Small intestine (tissue), 16 donors: Measurements from ENCODE around the gene DHRS4L2. TPM values are rescaled to one million over a fixed set of nuclear protein-coding genes. Genes with fewer than 3 reads are reported as not detected.
"Not testable (repeated sequence)": the region's sequence is repeated elsewhere in the genome, so short reads cannot be mapped to it uniquely, and the experiment has no call there.

ENCODE experiments used
- DNase-seq, 2 donors: peaks; one replicate each; pipeline versions ENCODE4 v3.0.0 to v3.0.0-alpha.2; 2013
- FAIRE-seq: peaks from 2 replicates; lab custom pipeline; 2012; peaks lifted over from hg19 to GRCh38; lab: Jason Lieb, UNC
- H3K27ac ChIP-seq, 3 donors: one replicate each; pipeline ENCODE4 v1.5.1; 2013; ENCODE audit warnings: low read length in 2 of 3, mild to moderate bottlenecking in 2 of 3, control low read depth in 1 of 3, inconsistent platforms in 1 of 3, low read depth in 1 of 3, moderate library complexity in 1 of 3
- H3K27me3 ChIP-seq, 3 donors: one replicate each; pipeline ENCODE4 v1.6.1; 2013; ENCODE audit warnings: low read length in 3 of 3, inconsistent platforms in 1 of 3; ENCODE audit not compliant: control insufficient read depth in 3 of 3, insufficient read depth in 3 of 3
- H3K36me3 ChIP-seq, 3 donors: one replicate each; pipeline ENCODE4 v1.6.1; 2013; ENCODE audit warnings: low read length in 3 of 3, inconsistent platforms in 1 of 3, low read depth in 1 of 3, mild to moderate bottlenecking in 1 of 3, moderate library complexity in 1 of 3; ENCODE audit not compliant: control insufficient read depth in 3 of 3, insufficient read depth in 2 of 3
- H3K4me1 ChIP-seq, 3 donors: one replicate each; pipeline ENCODE4 v1.6.1; 2013; ENCODE audit warnings: low read length in 2 of 3, inconsistent platforms in 1 of 3, low read depth in 1 of 3, mild to moderate bottlenecking in 1 of 3, moderate library complexity in 1 of 3; ENCODE audit not compliant: control insufficient read depth in 3 of 3, insufficient read depth in 2 of 3
- H3K4me3 ChIP-seq, 3 donors: one replicate each; pipeline ENCODE4 v1.5.1; 2013; ENCODE audit warnings: low read length in 3 of 3, control low read depth in 1 of 3, inconsistent platforms in 1 of 3, low read depth in 1 of 3, mild to moderate bottlenecking in 1 of 3, moderate library complexity in 1 of 3
- H3K9me3 ChIP-seq, 2 donors: one replicate each; pipeline ENCODE4 v1.6.1; 2013; ENCODE audit warnings: low read depth in 1 of 2, low read length in 1 of 2; ENCODE audit not compliant: control insufficient read depth in 2 of 2, insufficient read depth in 1 of 2
- WGBS, 3 donors: extraction: QIAGEN DNeasy Blood & Tissue Kit; methylation state at CpG; one replicate each; pipeline ENCODE4 v1.1.7; 2013; 5-methylcytosine and 5-hydroxymethylcytosine counted together
- long read RNA-seq, 10 donors: transcript quantifications; one replicate each; lab custom pipeline, GENCODE V29; 2026
- polyA plus RNA-seq, 4 donors: library from polyadenylated mRNA; stranded (reverse) in 3 of 4; unstranded in 1 of 4; fragments of 200-250 nt in 3 of 4; fragments of 120-200 nt in 1 of 4; gene quantifications; one replicate each; pipeline versions ENCODE4 v1.2.1 to v1.2.3, GENCODE V29; 2013
- donor health status: healthy with polysubstance abuse.
- donor health status: control.
- donor health status: control.
- donor health status: Bipolar disorder and iron deficiency.
- donor health status: healthy.

The DHRS4L2 gene
- polyA plus RNA-seq = 100 to 1,000 TPM in 3 of 4 donors, 10 to 100 TPM in 1; 34.8 to 162 (median 107) TPM
- long read RNA-seq, donor 1 = 0 reads
- long read RNA-seq, donor 2, partial matches to known transcripts = 0 of 2 reads
- long read RNA-seq, donor 2, other reads (novel, unspliced or antisense) = 0 of 2 reads
- long read RNA-seq, donor 3, partial matches to known transcripts = 0 of 1 reads
- long read RNA-seq, donor 3, other reads (novel, unspliced or antisense) = 0 of 1 reads
- long read RNA-seq, donor 4 = 0 reads
- long read RNA-seq, donor 5, partial matches to known transcripts = 7 of 8 reads
- long read RNA-seq, donor 5, other reads (novel, unspliced or antisense) = 0 of 8 reads
- long read RNA-seq, donor 6, partial matches to known transcripts = 0 of 3 reads
- long read RNA-seq, donor 6, other reads (novel, unspliced or antisense) = 0 of 3 reads
- long read RNA-seq, donor 7 = 0 reads
- long read RNA-seq, donor 8 = 0 reads
- long read RNA-seq, donor 9, partial matches to known transcripts = 0 of 1 reads
- long read RNA-seq, donor 9, other reads (novel, unspliced or antisense) = 0 of 1 reads
- long read RNA-seq, donor 10, partial matches to known transcripts = 0 of 4 reads
- long read RNA-seq, donor 10, other reads (novel, unspliced or antisense) = 0 of 4 reads

DNA sequence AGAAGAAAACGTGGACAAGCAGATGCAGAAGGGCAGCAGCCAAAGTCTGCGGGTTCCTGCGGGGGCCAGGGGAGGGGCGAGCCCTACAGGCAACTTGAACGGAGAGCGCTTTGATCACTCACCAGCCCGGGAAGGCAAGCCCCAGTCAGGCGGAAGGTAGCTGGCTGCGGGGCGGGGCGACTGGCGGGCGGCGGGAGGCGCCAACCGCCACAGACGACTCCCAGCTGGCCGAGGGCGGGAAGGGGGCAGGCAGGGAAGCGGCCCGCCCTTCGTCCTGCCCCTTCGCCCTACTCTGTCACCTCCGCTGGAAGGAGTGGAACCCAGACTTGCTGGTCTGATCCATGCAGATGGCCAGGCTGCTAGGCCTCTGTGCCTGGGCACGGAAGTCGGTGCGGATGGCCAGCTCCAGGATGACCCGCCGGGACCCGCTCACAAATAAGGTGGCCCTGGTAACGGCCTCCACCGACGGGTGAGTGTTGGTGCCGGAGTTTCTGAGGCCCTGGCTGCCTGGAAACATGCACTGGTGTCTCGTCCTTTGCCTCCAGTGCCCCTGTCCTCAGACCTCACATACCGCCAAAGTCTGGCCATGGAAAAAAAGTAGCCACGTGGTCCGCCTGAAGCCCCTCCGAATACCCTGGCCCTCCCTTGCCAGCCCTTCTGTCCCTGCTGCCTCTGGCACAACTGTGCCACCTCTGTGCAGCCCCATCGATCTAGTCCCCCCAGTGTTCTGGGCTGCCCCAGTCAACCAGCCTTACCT, at the start of gene DHRS4L2:
Gene DHRS4L2 (plus strand): TSS at position 323 of the 757 bp plus-strand sequence. CDS start 19 bp downstream, at position 342.
- 4 to 8% (median 6%) methylated on average over 36 to 40 of the region's 40 CpGs for WGBS, 3 donors
- peak; percentile 91 to 94 for DNase-seq
- H3K4me1 ChIP-seq, H3K36me3 ChIP-seq, H3K9me3 ChIP-seq, FAIRE-seq, H3K27me3 ChIP-seq: not testable (repeated sequence)
- Histone ChIP-seq H3K4me3 (peak within 1 kb of the TSS in 2 of 3 donors; percentile 36 to 40), H3K27ac (peak within 1 kb of the TSS; percentile 22 to 67 (median 44))

- H3K4me1 ChIP-seq = peaks cover 0 to 13% (median 12%) of the 10 kb centered on the region in 3 donors
- no peak overlapping the region for H3K27ac ChIP-seq
- 81 to 82% (median 82%) methylated on average over 3 of the region's 3 CpGs for WGBS, 3 donors
- DNase-seq = no peak
- no peak overlapping the region for H3K4me3 ChIP-seq
- no peak for FAIRE-seq
- H3K36me3 ChIP-seq = peaks cover 0 to 7% (median 4%) of the 10 kb centered on the region in 3 donors
- H3K9me3 ChIP-seq = peaks cover 0 to 4% of the 10 kb centered on the region in 2 donors
- no peaks in the 10 kb centered on the region for H3K27me3 ChIP-seq
These were observed 49.0 kb upstream of the DHRS4L2 start for GRCh38 chr14:23939607-23940326.

DNA sequence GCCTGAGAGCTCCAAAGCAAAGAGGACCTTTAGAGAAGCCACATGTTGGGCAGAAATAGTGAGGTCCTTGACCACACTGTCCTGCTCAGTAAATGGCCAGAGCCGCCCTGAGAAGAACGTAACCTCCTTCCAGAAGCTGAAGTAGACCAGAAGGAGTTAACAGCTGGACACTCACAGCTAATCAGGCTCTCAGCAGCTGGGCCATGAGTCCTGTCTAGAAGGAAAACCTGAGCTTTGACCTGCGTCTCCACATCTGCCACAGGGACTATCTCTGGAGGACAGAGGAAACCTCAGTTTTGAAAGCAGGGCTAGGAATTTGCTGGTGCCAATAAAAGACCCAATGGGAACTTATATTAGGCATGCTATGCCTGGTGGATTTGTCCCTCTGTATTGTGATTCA, 47.5 kb upstream of the DHRS4L2 start:
- Histone ChIP-seq H3K36me3 (peaks cover 0 to 7% (median 4%) of the 10 kb centered on the region in 3 donors), H3K4me1 (peaks cover 0 to 6% (median 6%) of the 10 kb centered on the region in 3 donors), H3K27me3 (no peaks in the 10 kb centered on the region), H3K9me3 (peaks cover 0 to 4% of the 10 kb centered on the region in 2 donors), H3K4me3 (no peak overlapping the region), H3K27ac (no peak overlapping the region)
- 46 to 75% (median 47%) methylated on average over 3 of the region's 3 CpGs for WGBS, 3 donors
- FAIRE-seq (no peak), DNase-seq (no peak)

DNA sequence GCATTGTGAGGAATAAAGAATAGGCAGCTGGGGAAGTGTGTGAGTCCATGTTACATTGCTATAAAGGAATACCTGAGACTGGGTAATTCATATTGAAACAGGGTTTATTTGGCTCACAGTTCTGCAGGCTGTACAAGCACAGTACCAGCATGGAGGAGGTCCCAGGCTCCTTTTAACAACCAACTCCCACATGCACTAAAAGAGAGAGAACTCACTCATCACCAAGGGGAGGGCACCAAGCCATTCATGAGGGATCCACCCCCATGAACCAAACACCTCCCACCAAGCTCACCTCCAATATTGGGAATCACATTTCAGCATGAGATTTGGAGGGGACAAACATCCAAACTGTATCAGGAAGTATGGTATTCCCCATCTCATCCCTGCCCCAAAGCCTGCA, 47.1 kb upstream of the DHRS4L2 start:
- Histone ChIP-seq H3K4me1 (peaks cover 0 to 6% (median 5%) of the 10 kb centered on the region in 3 donors), H3K27me3 (no peaks in the 10 kb centered on the region), H3K36me3 (peaks cover 0 to 7% (median 4%) of the 10 kb centered on the region in 3 donors), H3K4me3 (no peak overlapping the region), H3K9me3 (peaks cover 0 to 3% of the 10 kb centered on the region in 2 donors), H3K27ac (no peak overlapping the region)
- no peak for DNase-seq
- no peak for FAIRE-seq

- H3K36me3 ChIP-seq = peaks cover 0 to 7% (median 4%) of the 10 kb centered on the region in 3 donors
- no peaks in the 10 kb centered on the region for H3K27me3 ChIP-seq
- no peak overlapping the region for H3K4me3 ChIP-seq
- H3K27ac ChIP-seq = no peak overlapping the region
- H3K9me3 ChIP-seq = no peaks in the 10 kb centered on the region
- WGBS, 3 donors = 85 to 90% (median 86%) methylated on average over 7 of the region's 7 CpGs
- DNase-seq (no peak), FAIRE-seq (no peak)
- peaks cover 0 to 3% (median 2%) of the 10 kb centered on the region in 3 donors for H3K4me1 ChIP-seq
These were observed 46.1 kb upstream of the DHRS4L2 start for GRCh38 chr14:23942587-23942986.

DNA sequence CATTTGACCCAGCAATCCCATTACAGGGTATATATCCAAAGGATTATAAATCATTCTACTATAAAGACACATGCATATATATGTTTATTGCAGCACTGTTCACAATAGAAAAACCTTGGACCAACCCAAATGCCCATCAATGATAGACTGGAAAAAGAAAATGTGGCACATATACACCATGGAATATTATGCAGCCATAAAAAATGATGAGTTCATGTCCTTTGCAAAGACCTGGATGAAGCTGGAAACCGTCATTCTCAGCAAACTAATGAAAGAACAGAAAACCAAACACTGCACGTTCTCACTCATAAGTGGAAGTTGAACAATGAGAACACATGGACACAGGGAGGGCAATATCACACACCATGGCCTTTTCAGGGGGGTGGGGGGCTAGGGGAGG, 39.7 kb upstream of the DHRS4L2 start:
- not testable (repeated sequence) for FAIRE-seq, H3K4me3 ChIP-seq, H3K4me1 ChIP-seq, H3K27me3 ChIP-seq, H3K36me3 ChIP-seq, H3K27ac ChIP-seq, DNase-seq
- 73 to 90% (median 80%) methylated on average over 2 of the region's 2 CpGs for WGBS, 3 donors
- H3K9me3 ChIP-seq = peaks cover 0 to 11% of the 10 kb centered on the region in 2 donors

GRCh38 chr14:23950411-23951135, 38.2 kb upstream of the DHRS4L2 start:
- H3K27ac ChIP-seq = no peak overlapping the region
- peaks cover 0 to 4% (median 3%) of the 10 kb centered on the region in 3 donors for H3K4me1 ChIP-seq
- 93 to 98% (median 94%) methylated on average over 6 of the region's 6 CpGs for WGBS, 3 donors
- no peaks in the 10 kb centered on the region for H3K27me3 ChIP-seq
- no peak for FAIRE-seq
- H3K4me3 ChIP-seq = no peak overlapping the region
- peaks cover 0 to 11% of the 10 kb centered on the region in 2 donors for H3K9me3 ChIP-seq
- no peak for DNase-seq
- H3K36me3 ChIP-seq = peaks cover 0 to 5% (median 0%) of the 10 kb centered on the region in 3 donors
